HEK293T (cell line): ENCODE measurements around the gene KANSL1.

Experiments
- CTCF ChIA-PET: fragments of 350-600 bp; formaldehyde crosslinking; extraction: SDS; loops from one replicate; lab custom pipeline; 2021; ENCODE audit warnings: antibody characterized with exemption, inconsistent platforms; lab: Yijun Ruan, JAX
- POLR2A ChIA-PET: fragments of 350-600 bp; formaldehyde crosslinking; extraction: SDS; loops from one replicate; lab custom pipeline; 2020; ENCODE audit warnings: antibody characterized with exemption, inconsistent platforms; lab: Yijun Ruan, JAX
- DNase-seq: peaks from one replicate; pipeline ENCODE4 v3.0.0; 2012; ENCODE audit warnings: mixed read lengths; ENCODE audit errors: extremely low spot score
- ARNT ChIP-seq: fragments of 450-650 bp; IDR thresholded peaks from 2 replicates; pipeline ENCODE4 v1.6.1; 2017; ENCODE audit warnings: mild to moderate bottlenecking
- BHLHE40 ChIP-seq: fragments of 450-650 bp; IDR thresholded peaks from 2 replicates; pipeline ENCODE4 v1.6.1; 2016; ENCODE audit warnings: mild to moderate bottlenecking, moderate library complexity, borderline replicate concordance
- CTBP1 ChIP-seq: fragments of 450-650 bp; IDR thresholded peaks from 2 replicates; pipeline ENCODE4 v1.6.1; 2016; ENCODE audit warnings: borderline replicate concordance
- ELF4 ChIP-seq: fragments of 450-650 bp; IDR thresholded peaks from 2 replicates; pipeline ENCODE4 v1.6.1; 2017; ENCODE audit warnings: antibody characterized with exemption
- FOXA1 ChIP-seq: fragments of 450-650 bp; IDR thresholded peaks from 2 replicates; pipeline ENCODE4 v1.6.1; 2016; ENCODE audit warnings: mild to moderate bottlenecking
- FOXK2 ChIP-seq: fragments of 450-650 bp; IDR thresholded peaks from 2 replicates; pipeline ENCODE4 v1.6.1; 2016; ENCODE audit warnings: mild to moderate bottlenecking
- FOXM1 ChIP-seq: fragments of 450-650 bp; IDR thresholded peaks from 2 replicates; pipeline ENCODE4 v1.6.1; 2017; ENCODE audit warnings: mild to moderate bottlenecking, borderline replicate concordance
- HDGF ChIP-seq: fragments of 450-650 bp; IDR thresholded peaks from 2 replicates; pipeline ENCODE4 v1.6.1; 2017; ENCODE audit warnings: antibody characterized with exemption, borderline replicate concordance
- L3MBTL2 ChIP-seq: fragments of 450-650 bp; conservative IDR thresholded peaks from 2 replicates; pipeline ENCODE4 v1.6.1; 2016; ENCODE audit warnings: mild to moderate bottlenecking
- LEF1 ChIP-seq: fragments of 450-650 bp; IDR thresholded peaks from 2 replicates; pipeline ENCODE4 v1.6.1; 2017; ENCODE audit warnings: mild to moderate bottlenecking, borderline replicate concordance
- NFRKB ChIP-seq: fragments of 450-650 bp; IDR thresholded peaks from 2 replicates; pipeline ENCODE4 v1.6.1; 2016; ENCODE audit warnings: mild to moderate bottlenecking, moderate library complexity
- PKNOX1 ChIP-seq: fragments of 450-650 bp; IDR thresholded peaks from 2 replicates; pipeline ENCODE4 v1.6.1; 2016
- SP1 ChIP-seq: fragments of 450-650 bp; IDR thresholded peaks from 2 replicates; pipeline ENCODE4 v1.6.1; 2017
- SUZ12 ChIP-seq: fragments of 450-650 bp; IDR thresholded peaks from 2 replicates; pipeline ENCODE4 v1.6.1; 2016; ENCODE audit warnings: mild to moderate bottlenecking
- TARDBP ChIP-seq: fragments of 450-650 bp; IDR thresholded peaks from 2 replicates; pipeline ENCODE4 v1.6.1; 2016
- ZNF384 ChIP-seq: fragments of 450-650 bp; IDR thresholded peaks from 2 replicates; pipeline ENCODE4 v1.6.1; 2016

KANSL1 gene

GRCh38 chr17:46167826-46168569, 25.2 kb downstream of the KANSL1 start:
- no peak for DNase-seq
- ChIA-PET CTCF (interaction anchor here (2.2 kb wide), 1 partner anchor 10 kb away, joined by 11 read pairs; no protein-coding TSS in a partner anchor), POLR2A (interaction anchor here (0.8 kb wide), 1 partner anchor 9 kb away, joined by 4 read pairs; no protein-coding TSS in a partner anchor)
- no peak for TF ChIP-seq ELF4
- no peak for TF ChIP-seq SUZ12
- TF ChIP-seq NFRKB = no peak
- no peak for TF ChIP-seq LEF1
- no peak for TF ChIP-seq TARDBP
- no peak for TF ChIP-seq ZNF384
- no peak for TF ChIP-seq BHLHE40
- TF ChIP-seq FOXA1 = no peak
- no peak for TF ChIP-seq ARNT
- no peak for TF ChIP-seq PKNOX1
- no peak for TF ChIP-seq CTBP1
- no peak for TF ChIP-seq FOXK2
- no peak for TF ChIP-seq FOXM1
- no peak for TF ChIP-seq SP1
- TF ChIP-seq HDGF = no peak
- no peak for TF ChIP-seq L3MBTL2

DNA sequence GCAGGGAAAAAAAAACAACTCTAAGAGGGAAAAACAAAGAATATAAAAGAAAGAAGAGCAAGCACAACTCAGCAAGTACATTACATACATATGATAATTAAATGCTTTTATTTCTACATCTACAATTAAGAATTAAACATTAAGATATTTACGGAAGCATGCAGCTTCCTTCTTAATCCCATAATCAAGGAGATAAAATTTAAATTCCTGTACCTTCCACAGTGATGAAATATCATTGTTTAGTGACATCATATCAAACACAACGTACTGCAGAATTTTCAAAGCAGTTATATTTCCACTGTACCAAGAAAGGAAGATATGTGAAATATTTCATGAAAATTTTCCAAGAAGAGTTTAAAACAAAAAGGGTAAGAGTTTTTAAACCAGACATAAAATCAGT, 26.0 kb downstream of the KANSL1 start:
- TF ChIP-seq PKNOX1 = no peak
- TF ChIP-seq FOXM1 = no peak
- no peak for TF ChIP-seq ELF4
- TF ChIP-seq HDGF = no peak
- TF ChIP-seq FOXA1 = no peak
- no peak for TF ChIP-seq ZNF384
- no peak for TF ChIP-seq L3MBTL2
- TF ChIP-seq TARDBP = no peak
- ChIA-PET POLR2A (no interaction called here), CTCF (interaction anchor here (0.9 to 2.2 kb wide), 3 partner anchors 10 to 26 kb away, joined by 4 to 11 read pairs (median 7); partner anchors contain the start of gene KANSL1)
- no peak for DNase-seq

DNA sequence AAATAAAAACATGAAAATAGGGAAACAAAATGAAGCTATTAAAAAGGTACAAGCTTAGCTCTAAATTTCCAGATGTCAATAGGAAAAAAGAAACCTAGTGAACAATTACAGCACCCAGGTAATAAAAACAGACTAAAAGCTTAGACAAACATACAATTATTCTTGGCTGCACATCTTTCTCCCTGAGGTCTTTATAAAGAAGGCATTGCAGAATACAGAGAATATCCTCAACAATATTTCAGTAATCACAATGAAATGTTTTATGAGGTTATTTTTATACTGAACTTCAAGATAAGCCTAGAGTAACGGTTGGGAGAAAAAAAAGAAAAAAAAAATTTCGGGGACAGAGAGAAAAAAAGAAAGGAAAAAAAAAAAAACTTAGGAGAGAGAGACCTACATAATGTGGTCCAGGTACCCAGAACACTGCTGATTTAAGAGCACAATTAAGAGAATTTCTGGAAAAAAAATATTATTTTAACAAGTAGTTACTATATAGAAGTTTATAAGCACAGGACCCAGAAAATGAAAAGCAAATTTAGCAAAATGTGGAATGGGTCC, 26.5 kb downstream of the KANSL1 start:
- POLR2A ChIA-PET = interaction anchor here (1.6 kb wide), 1 partner anchor 26 kb away, joined by 4 read pairs; the partner anchor contains the start of gene KANSL1
- TF ChIP-seq L3MBTL2 (no peak), BHLHE40 (no peak), ZNF384 (peak; percentile 28; the same call in 1 of the 2 replicates)
- DNase-seq = no peak
- CTCF ChIA-PET = interaction anchor here (0.6 to 2.2 kb wide), 6 partner anchors 9 to 122 kb away, joined by 3 to 11 read pairs (median 6); partner anchors contain the start of gene KANSL1

DNA sequence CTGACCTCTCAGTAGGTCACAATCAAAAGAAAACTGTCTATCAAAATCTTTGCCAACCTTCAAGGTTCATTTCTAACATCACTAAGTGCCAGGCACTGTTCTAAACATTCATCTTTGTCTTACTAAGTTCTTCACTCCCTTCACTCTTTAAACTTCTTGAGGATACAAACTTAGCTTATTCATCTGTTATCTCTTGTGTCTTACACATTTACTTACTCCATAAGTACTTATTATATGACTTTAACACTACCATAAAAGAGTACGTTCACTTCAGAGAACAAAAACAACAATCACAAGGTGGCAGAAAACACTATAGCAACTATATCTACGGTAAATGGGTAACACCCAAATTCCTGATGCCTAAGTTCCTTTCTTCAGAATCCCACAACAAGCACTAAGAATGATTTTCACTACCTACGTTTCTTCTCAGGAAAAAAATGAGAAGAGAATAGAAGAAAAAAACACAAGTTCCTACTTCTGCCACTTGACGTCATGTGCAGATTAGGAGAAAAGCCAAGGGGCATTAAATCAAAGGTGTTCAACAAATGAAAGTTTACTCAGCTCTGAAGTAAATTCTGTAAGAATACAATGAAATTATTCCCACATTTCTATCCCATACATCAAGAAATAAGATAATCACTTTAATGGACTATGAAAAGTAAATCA, 29.2 kb downstream of the KANSL1 start:
- TF ChIP-seq L3MBTL2 (no peak), TARDBP (no peak), FOXK2 (no peak), FOXM1 (no peak), CTBP1 (no peak), SP1 (no peak), BHLHE40 (no peak), PKNOX1 (no peak), FOXA1 (no peak), ARNT (no peak), HDGF (no peak), ZNF384 (no peak), SUZ12 (no peak)
- ChIA-PET CTCF (interaction anchor here (0.6 to 1.7 kb wide), 6 partner anchors 10 to 73 kb away, joined by 3 to 5 read pairs (median 4); partner anchors contain the start of gene KANSL1), POLR2A (interaction anchor here (0.8 to 1.6 kb wide), 3 partner anchors 23 to 29 kb away, joined by 3 to 6 read pairs (median 3); partner anchors contain the start of gene KANSL1)
- DNase-seq = no peak

- CTCF ChIA-PET = interaction anchor here (1.1 to 1.7 kb wide), 4 partner anchors 24 to 81 kb away, joined by 3 to 5 read pairs (median 4); partner anchors contain the start of gene KANSL1
- TF ChIP-seq ARNT (no peak), BHLHE40 (no peak), ZNF384 (no peak), SP1 (no peak), SUZ12 (no peak), CTBP1 (no peak), FOXA1 (no peak)
- DNase-seq = no peak
- POLR2A ChIA-PET = interaction anchor here (1.2 to 1.5 kb wide), 2 partner anchors 18 to 24 kb away, joined by 3 read pairs; no protein-coding TSS in a partner anchor
These were observed 29.9 kb downstream of the KANSL1 start for GRCh38 chr17:46163316-46163715.
